ENCODE data around the gene COX10.

COX10 gene

GRCh38 chr17:14205380-14205779, 136.1 kb downstream of the COX10 start:
- DNase-seq (ENCODE audit: low read depth): no peak
- no peak for TF ChIP-seq CTCF (IDR thresholded peaks at IDR 0.05; ENCODE audit: low read depth, low read length, missing control alignments)
- in situ Hi-C loops (cut with HindIII; ENCODE audit: low sequenced_read_pairs): no loop called here
- no peak overlapping the region for H3K4me3 ChIP-seq (ENCODE audit: low read depth, low read length)

GRCh38 chr17:14205992-14206461, 136.7 kb downstream of the COX10 start:
- in situ Hi-C loops (cut with HindIII; ENCODE audit: low sequenced_read_pairs): no loop called here
- no peak for DNase-seq (ENCODE audit: low read depth)
- no peak overlapping the region for H3K4me3 ChIP-seq (ENCODE audit: low read depth, low read length)
- no peak for TF ChIP-seq CTCF (IDR thresholded peaks at IDR 0.05; ENCODE audit: low read depth, low read length, missing control alignments)

GRCh38 chr17:14206891-14207290, 137.6 kb downstream of the COX10 start:
- no peak for DNase-seq (ENCODE audit: low read depth)
- no peak for TF ChIP-seq CTCF (IDR thresholded peaks at IDR 0.05; ENCODE audit: low read depth, low read length, missing control alignments)
- in situ Hi-C loops (cut with HindIII; ENCODE audit: low sequenced_read_pairs): no loop called here
- H3K4me3 ChIP-seq (ENCODE audit: low read depth, low read length): no peak overlapping the region

GRCh38 chr17:14207791-14208190, 138.5 kb downstream of the COX10 start:
- in situ Hi-C loops (cut with HindIII; ENCODE audit: low sequenced_read_pairs): no loop called here
- H3K4me3 ChIP-seq (ENCODE audit: low read depth, low read length): no peak overlapping the region
- TF ChIP-seq CTCF (IDR thresholded peaks at IDR 0.05; ENCODE audit: low read depth, low read length, missing control alignments): no peak
- DNase-seq (ENCODE audit: low read depth): no peak

- TF ChIP-seq CTCF (IDR thresholded peaks at IDR 0.05; ENCODE audit: low read depth, low read length, missing control alignments): no peak
- no peak for DNase-seq (ENCODE audit: low read depth)
- in situ Hi-C loops (cut with HindIII; ENCODE audit: low sequenced_read_pairs): no loop called here
- H3K4me3 ChIP-seq (ENCODE audit: low read depth, low read length): no peak overlapping the region
Measured at GRCh38 chr17:14209215-14209614, 139.9 kb downstream of the COX10 start.

- in situ Hi-C loops (cut with HindIII; ENCODE audit: low sequenced_read_pairs): no loop called here
- no peak overlapping the region for H3K4me3 ChIP-seq (ENCODE audit: low read depth, low read length)
- no peak for DNase-seq (ENCODE audit: low read depth)
- no peak for TF ChIP-seq CTCF (IDR thresholded peaks at IDR 0.05; ENCODE audit: low read depth, low read length, missing control alignments)
Measured at GRCh38 chr17:14211246-14211645, 141.9 kb downstream of the COX10 start.

GRCh38 chr17:14211801-14212200, 142.5 kb downstream of the COX10 start:
- no peak overlapping the region for H3K4me3 ChIP-seq (ENCODE audit: low read depth, low read length)
- no peak for DNase-seq (ENCODE audit: low read depth)
- in situ Hi-C loops (cut with HindIII; ENCODE audit: low sequenced_read_pairs): no loop called here
- TF ChIP-seq CTCF (IDR thresholded peaks at IDR 0.05; ENCODE audit: low read depth, low read length, missing control alignments): no peak

All from astrocyte of the cerebellum (primary cell).